ENCODE measurements around the gene BRD2.

The BRD2 gene

DNA sequence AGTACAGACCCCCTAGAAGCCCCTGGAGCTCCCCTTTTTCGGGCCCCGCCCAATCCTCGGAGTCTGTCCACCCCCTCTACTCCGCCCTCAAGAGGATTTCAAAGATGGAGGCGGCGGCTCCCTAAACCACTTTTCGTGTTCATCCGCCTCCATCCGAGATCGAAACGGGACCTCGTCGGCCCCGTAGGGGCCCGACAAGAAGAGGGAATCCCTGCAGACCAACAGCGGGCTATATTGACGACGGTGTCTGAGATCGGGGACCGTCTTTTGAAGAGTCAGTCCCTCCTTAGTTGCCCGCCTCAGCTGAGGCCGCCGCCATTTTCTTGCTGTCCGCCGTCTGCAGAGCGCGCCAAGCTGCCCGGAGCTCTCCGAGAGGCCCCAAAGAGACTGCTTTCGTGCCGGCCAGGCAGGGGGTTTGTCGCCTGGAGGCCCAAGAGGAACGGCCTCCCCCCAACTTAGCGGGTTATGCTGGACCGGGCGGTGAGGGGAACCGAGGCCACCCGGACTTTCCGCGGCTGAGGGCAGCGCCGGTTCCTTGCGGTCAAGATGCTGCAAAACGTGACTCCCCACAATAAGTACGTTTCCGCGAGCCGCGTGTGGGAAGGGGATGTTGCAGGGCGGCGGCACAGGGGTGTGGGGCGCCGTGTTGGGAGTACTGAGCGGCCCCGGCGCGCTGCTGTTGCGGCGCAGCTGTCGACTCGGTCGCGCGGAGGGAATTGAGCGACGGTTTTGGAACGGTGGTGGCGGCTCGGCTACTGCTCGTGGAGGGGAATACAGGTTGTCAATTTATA lies 4.2 kb downstream of the BRD2 start:
- no peak for TF ChIP-seq GATA1 (IDR thresholded peaks at IDR 0.05; ENCODE audit: low read depth, low read length)
- TF ChIP-seq POLR2A (IDR thresholded peaks at IDR 0.05; ENCODE audit: low read length), result peak; percentile 80
- peak; percentile 72 to 82 for DNase-seq

DNA sequence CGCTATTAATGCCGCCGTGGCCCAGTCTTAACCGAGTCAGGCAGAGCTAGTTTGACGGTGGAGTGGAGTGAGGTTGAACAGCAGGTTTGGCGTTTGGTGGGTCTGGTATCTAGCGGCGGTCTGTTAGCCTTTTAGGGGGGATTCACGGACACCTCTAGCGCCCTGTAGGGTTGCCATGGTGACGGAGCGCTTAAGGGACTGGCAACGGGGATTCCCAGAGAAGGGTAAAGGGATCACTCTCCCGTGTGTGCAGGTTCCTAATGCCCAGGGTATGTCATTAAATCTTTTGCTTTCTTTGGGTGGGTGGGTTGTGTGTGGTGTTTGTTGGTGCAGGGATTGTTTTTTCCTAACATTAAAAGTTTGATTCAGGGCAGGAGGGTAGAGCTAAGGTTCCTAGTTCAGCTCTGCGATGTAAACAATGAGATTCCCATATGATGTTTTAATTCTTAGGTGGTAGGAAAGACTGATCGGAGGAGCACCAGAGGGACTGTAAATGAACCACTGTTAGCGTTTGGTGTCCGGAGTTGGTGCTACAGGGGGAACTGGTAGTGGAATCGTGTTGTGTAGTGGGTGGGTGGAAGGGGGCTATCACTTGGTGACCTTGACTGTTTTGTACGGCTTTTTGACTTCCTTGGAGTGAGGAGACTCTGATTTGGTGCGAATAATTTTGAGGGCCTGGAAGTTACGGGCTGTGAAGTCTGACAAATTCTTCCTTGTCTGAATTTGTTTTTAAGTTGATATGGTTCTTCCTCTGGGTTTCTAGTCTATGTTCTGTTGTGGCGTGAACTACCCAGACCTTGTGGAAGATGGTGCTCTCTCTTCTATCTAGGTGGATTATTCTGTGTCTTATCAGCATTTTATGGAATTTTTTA lies 5.0 kb downstream of the BRD2 start:
- DNase-seq, result peak; percentile 69 to 79
- TF ChIP-seq GATA1 (IDR thresholded peaks at IDR 0.05; ENCODE audit: low read depth, low read length) (no peak), POLR2A (IDR thresholded peaks at IDR 0.05; ENCODE audit: low read length) (no peak)

DNA sequence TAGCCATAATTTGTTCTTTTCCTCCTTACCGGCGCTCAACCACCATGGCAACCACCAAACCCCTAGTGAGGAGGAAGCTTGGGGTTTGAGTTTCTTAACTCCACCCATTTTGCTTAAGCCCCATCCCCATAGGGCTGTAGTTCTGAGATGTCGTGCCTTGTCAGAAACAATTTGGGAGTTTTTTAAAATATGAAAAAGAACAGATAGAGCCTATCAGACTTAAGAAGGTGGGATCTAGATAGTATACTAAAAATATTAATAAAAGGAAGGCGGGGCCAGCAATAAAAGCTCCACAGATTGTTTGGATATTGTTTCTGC lies 5.6 kb downstream of the BRD2 start:
- TF ChIP-seq GATA1 (IDR thresholded peaks at IDR 0.05; ENCODE audit: low read depth, low read length) (no peak), POLR2A (IDR thresholded peaks at IDR 0.05; ENCODE audit: low read length) (no peak)
- peak; percentile 63 to 65 for DNase-seq

DNA sequence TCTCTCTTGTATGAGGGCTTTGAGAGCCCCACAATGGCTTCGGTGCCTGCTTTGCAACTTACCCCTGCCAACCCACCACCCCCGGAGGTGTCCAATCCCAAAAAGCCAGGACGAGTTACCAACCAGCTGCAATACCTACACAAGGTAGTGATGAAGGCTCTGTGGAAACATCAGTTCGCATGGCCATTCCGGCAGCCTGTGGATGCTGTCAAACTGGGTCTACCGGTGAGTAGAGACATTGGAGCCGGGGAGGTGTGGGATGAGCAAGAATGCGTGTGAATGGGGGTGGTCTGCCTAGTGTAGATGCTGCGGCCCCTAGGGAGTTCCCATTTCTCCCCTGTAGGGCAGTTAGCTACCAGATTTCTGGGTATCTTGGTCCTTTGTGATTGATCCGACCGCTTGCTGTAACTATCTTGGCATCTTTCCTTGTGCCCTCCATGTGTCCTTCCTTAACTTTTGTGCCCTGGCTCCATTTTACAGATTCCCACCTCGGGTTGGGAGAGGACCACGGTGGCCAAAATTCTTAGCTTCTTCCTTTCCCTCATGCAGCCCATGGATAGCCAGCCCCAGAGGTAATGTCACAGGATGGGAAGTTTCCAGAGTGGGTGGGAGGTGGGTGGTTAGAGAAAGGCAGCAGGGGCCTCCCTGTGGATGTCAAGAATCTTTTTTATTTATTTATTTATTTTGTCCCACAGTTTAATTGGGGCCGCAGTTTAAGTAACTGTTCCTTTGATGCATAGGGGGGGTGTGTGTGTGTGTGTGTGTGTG lies 6.3 kb downstream of the BRD2 start:
- TF ChIP-seq POLR2A (IDR thresholded peaks at IDR 0.05; ENCODE audit: low read length) (no peak), GATA1 (IDR thresholded peaks at IDR 0.05; ENCODE audit: low read depth, low read length) (no peak)
- no peak for DNase-seq

DNA sequence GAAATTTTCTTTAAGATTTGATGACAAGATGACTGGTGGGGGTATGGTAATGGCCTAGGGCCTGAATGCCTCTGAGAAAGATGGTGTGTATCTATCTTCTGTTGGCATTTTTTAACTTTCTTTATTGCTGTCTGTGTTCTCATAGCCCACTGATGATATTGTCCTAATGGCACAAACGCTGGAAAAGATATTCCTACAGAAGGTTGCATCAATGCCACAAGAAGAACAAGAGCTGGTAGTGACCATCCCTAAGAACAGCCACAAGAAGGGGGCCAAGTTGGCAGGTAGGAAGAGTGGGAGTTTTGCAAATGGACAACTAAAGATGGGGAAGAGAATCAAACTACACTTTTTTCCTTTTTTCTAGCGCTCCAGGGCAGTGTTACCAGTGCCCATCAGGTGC lies 7.5 kb downstream of the BRD2 start:
- no peak for DNase-seq
- TF ChIP-seq POLR2A (IDR thresholded peaks at IDR 0.05; ENCODE audit: low read length) (no peak), GATA1 (IDR thresholded peaks at IDR 0.05; ENCODE audit: low read depth, low read length) (no peak)

DNA sequence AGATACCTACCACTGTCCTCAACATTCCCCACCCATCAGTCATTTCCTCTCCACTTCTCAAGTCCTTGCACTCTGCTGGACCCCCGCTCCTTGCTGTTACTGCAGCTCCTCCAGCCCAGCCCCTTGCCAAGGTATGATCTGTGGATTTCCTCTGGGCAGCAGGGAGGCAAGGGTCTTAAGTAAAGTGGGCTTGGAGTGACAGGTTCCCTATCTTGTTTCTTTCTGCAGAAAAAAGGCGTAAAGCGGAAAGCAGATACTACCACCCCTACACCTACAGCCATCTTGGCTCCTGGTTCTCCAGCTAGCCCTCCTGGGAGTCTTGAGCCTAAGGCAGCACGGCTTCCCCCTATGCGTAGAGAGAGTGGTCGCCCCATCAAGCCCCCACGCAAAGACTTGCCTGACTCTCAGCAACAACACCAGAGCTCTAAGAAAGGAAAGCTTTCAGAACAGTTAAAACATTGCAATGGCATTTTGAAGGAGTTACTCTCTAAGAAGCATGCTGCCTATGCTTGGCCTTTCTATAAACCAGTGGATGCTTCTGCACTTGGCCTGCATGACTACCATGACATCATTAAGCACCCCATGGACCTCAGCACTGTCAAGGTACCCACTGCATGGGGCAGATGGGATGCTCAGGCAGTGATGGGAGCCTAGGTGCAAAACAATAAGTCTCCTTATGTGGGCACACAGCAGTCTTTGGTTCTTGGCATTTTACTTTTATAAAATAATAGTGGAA lies 8.1 kb downstream of the BRD2 start:
- TF ChIP-seq POLR2A (IDR thresholded peaks at IDR 0.05; ENCODE audit: low read length) (no peak), GATA1 (IDR thresholded peaks at IDR 0.05; ENCODE audit: low read depth, low read length) (no peak)
- no peak for DNase-seq

DNA sequence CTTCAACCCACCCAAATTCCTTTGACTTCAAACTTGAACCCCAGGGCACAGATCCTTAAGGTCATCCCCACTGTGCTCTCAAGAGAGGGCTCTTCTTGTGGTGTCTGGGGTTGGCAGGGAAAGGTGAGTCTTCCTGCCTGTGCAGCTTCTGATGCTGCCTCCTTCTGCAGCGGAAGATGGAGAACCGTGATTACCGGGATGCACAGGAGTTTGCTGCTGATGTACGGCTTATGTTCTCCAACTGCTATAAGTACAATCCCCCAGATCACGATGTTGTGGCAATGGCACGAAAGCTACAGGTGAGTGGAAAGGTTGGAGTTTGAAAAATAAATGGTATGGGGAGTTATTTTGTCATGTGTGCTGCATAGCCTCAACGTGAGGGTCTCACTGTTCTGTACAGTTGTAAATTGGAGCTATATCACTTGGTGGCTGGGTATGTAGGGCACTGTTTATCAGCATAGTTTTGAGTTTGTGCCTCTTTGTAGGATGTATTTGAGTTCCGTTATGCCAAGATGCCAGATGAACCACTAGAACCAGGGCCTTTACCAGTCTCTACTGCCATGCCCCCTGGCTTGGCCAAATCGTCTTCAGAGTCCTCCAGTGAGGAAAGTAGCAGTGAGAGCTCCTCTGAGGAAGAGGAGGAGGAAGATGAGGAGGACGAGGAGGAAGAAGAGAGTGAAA lies 9.0 kb downstream of the BRD2 start:
- no peak for DNase-seq
- TF ChIP-seq POLR2A (IDR thresholded peaks at IDR 0.05; ENCODE audit: low read length) (no peak), GATA1 (IDR thresholded peaks at IDR 0.05; ENCODE audit: low read depth, low read length) (no peak)

DNA sequence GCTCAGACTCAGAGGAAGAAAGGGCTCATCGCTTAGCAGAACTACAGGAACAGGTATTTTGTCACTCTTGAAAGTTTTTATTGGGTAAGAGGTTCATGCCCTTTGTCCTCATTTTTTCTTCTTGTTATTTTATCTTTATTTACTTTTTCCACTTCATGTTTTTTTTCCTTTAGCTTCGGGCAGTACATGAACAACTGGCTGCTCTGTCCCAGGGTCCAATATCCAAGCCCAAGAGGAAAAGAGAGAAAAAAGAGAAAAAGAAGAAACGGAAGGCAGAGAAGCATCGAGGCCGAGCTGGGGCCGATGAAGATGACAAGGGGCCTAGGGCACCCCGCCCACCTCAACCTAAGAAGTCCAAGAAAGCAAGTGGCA lies 9.5 kb downstream of the BRD2 start:
- DNase-seq, result no peak
- no peak for TF ChIP-seq GATA1 (IDR thresholded peaks at IDR 0.05; ENCODE audit: low read depth, low read length)
- no peak for TF ChIP-seq POLR2A (IDR thresholded peaks at IDR 0.05; ENCODE audit: low read length)

DNA sequence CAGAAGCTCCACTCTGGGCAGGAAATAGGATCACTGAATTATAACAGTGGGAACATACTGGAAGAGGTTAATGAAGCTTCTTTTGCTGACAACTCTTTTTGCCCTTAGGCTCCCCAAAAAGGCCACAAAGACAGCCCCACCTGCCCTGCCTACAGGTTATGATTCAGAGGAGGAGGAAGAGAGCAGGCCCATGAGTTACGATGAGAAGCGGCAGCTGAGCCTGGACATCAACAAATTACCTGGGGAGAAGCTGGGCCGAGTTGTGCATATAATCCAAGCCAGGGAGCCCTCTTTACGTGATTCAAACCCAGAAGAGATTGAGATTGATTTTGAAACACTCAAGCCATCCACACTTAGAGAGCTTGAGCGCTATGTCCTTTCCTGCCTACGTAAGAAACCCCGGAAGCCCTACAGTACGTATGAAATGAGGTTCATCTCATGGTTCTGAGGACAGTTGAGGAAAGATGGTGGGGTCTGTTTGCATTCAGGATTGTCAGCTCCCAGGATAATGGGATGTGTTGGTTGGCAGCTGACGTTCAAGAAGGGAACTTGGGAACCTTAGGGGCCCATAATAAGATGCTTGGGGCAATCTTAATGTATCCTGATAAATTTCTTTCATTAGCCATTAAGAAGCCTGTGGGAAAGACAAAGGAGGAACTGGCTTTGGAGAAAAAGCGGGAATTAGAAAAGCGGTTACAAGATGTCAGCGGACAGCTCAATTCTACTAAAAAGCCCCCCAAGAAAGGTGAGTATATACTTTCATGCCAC lies 11.5 kb downstream of the BRD2 start:
- no peak for TF ChIP-seq GATA1 (IDR thresholded peaks at IDR 0.05; ENCODE audit: low read depth, low read length)
- no peak for TF ChIP-seq POLR2A (IDR thresholded peaks at IDR 0.05; ENCODE audit: low read length)
- DNase-seq, result no peak

DNA sequence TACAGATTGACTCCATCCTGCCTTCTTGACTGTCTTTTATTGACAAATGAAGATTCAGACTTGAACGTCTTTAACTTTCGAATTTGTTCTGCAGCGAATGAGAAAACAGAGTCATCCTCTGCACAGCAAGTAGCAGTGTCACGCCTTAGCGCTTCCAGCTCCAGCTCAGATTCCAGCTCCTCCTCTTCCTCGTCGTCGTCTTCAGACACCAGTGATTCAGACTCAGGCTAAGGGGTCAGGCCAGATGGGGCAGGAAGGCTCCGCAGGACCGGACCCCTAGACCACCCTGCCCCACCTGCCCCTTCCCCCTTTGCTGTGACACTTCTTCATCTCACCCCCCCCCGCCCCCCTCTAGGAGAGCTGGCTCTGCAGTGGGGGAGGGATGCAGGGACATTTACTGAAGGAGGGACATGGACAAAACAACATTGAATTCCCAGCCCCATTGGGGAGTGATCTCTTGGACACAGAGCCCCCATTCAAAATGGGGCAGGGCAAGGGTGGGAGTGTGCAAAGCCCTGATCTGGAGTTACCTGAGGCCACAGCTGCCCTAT lies 12.2 kb downstream of the BRD2 start:
- DNase-seq, result no peak
- TF ChIP-seq POLR2A (IDR thresholded peaks at IDR 0.05; ENCODE audit: low read length) (no peak), GATA1 (IDR thresholded peaks at IDR 0.05; ENCODE audit: low read depth, low read length) (no peak)

DNA sequence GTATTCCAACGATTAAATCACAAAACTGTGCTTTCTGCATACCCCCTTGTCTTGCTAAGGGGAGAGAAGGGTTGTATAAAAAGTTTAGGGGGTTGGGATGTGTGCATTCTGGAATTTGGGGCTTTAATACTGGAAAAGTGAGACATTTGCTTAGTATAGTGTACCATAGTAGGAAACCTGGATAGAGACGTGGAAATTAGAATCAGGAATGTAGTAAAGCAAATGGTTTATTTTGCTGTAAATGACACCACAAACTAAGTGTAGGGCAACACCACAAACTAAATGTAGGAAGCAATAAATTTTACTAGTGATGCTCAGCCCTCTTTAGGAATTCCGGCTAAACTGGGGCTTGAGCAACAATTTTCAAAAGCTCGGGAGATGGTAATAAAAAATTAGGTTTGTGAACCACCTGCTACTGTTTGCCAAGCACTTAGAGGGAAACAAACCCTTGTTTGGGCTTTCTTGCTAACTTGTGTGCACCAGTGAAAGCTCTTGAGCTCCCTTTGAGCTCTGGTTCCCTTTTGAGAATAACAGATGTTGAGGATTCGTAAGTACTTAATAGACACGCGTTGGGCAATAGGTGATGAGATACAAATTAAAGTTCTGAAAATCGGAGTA lies 13.8 kb downstream of the BRD2 start:
- DNase-seq, result no peak
- TF ChIP-seq GATA1 (IDR thresholded peaks at IDR 0.05; ENCODE audit: low read depth, low read length) (no peak), POLR2A (IDR thresholded peaks at IDR 0.05; ENCODE audit: low read length) (peak; percentile 11)

Measured in erythroblast (primary cell).